Esophagus squamous epithelium (tissue), 4 donors: ENCODE data around the gene GBE1.

ENCODE experiments used
- CTCF ChIP-seq, 6 experiments: fragments of 450-650 bp in 4 of 6; fragments of 200-600 bp in 2 of 6; sonication (generic) in 2 of 6; IDR thresholded peaks; one replicate each; pipeline ENCODE4 v1.5.1; 2016 to 2019; ENCODE audit warnings: antibody characterized with exemption in 6 of 6, mild to moderate bottlenecking in 4 of 6, moderate library complexity in 4 of 6
- POLR2A ChIP-seq, 4 donors: fragments of 450-650 bp; IDR thresholded peaks; one replicate each; pipeline ENCODE4 v1.6.1; 2017; ENCODE audit warnings: antibody characterized with exemption in 4 of 4, mild to moderate bottlenecking in 4 of 4, moderate library complexity in 3 of 4

DNA sequence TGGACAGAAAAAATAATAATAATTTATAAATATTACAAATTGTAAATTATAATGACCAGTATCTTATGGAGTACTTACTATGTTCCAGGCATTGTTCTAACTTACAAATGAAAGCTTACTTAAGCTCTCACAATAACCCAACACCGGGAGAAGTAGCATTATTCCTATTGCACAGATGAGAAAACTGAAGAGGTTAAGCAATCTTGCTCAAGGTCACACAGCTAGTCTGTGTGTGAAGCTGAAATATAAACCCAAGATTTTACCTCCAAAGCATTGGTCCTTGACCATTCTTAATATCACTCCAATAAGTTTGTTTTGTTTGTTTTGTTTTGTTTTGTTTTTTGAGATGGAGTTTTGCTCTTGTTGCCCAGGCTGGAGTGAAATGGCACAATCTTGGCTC lies 43.1 kb downstream of the GBE1 start:
- TF ChIP-seq POLR2A (IDR thresholded peaks at IDR 0.05) = no peak
- no peak for TF ChIP-seq CTCF (IDR thresholded peaks at IDR 0.05)
